ENCODE data around the gene MIAT.

- TF ChIP-seq POLR2A (IDR thresholded peaks at IDR 0.05; ENCODE audit: low read depth, low read length) = peak; percentile 77
- peak; percentile 65 for TF ChIP-seq POLR2AphosphoS5 (IDR thresholded peaks at IDR 0.05; ENCODE audit: low read depth, low read length)
- TF ChIP-seq TAF1 (IDR thresholded peaks at IDR 0.05; ENCODE audit: low read depth, low read length) = peak; percentile 74
- no peak for TF ChIP-seq SPI1 (IDR thresholded peaks at IDR 0.05; ENCODE audit: low read depth, low read length)
- no peak; the same call in 1 of the 2 replicates for TF ChIP-seq POU2F2 (IDR thresholded peaks at IDR 0.05; ENCODE audit: low read depth, low read length)
- no peak for TF ChIP-seq PAX5 (IDR thresholded peaks at IDR 0.05; ENCODE audit: insufficient read depth, low read length, severe bottlenecking)
Observed at GRCh38 chr22:26672590-26673468, 15.4 kb downstream of the MIAT start.

Data from GM12891 (cell line).